B cell (primary cell): ENCODE data around the gene FMN1. TPM values are rescaled to one million over a fixed set of nuclear protein-coding genes. Genes with fewer than 3 reads are reported as not detected.

Source experiments
- ATAC-seq: fragments of 200-7000 bp; cut with Tn5 transposase; one replicate; pipeline ENCODE4 v1.10.0; 2021; ENCODE audit warnings: low read depth, mild to moderate bottlenecking, moderate number of reproducible peaks, moderate library complexity
- CTCF ChIA-PET: fragments of 350-600 bp; sonication (Branson Sonifier 250); formaldehyde crosslinking; loops from one replicate; lab custom pipeline; 2021; ENCODE audit warnings: antibody characterized with exemption, inconsistent platforms; lab: Charles Lee
- POLR2A ChIA-PET: fragments of 350-600 bp; sonication (Branson Sonifier 250); formaldehyde crosslinking; loops from one replicate; lab custom pipeline; 2021; ENCODE audit warnings: antibody characterized with exemption; lab: Charles Lee
- DNase-seq: peaks from one replicate; pipeline ENCODE4 v3.0.0; 2013
- H2AFZ ChIP-seq: 2 replicates; pipeline ENCODE4 v1.6.1; 2012; ENCODE audit warnings: mild to moderate bottlenecking, low read depth, low read length; ENCODE audit not compliant: insufficient read depth, poor library complexity, severe bottlenecking
- H3K27ac ChIP-seq, 2 donors: 1 replicate in 1 of 2; 2 replicates in 1 of 2; pipeline ENCODE4 v1.5.1; 2012 to 2013; ENCODE audit warnings: low read length in 2 of 2, mild to moderate bottlenecking in 2 of 2, moderate library complexity in 1 of 2
- H3K27me3 ChIP-seq, 4 experiments: fragments of 200-600 bp in 1 of 4; sonication (generic) in 1 of 4; replicated peaks in 1 of 4; 1 replicate in 2 of 4; 2 replicates in 2 of 4; pipeline versions ENCODE4 v1.6.1 to v1.7.0; 2013 to 2016; ENCODE audit warnings: low read length in 3 of 4, mild to moderate bottlenecking in 2 of 4, mixed read lengths in 1 of 4, moderate library complexity in 1 of 4; ENCODE audit not compliant: insufficient read depth in 4 of 4, control insufficient read depth in 3 of 4; ENCODE audit errors: control extremely low read depth in 1 of 4
- H3K36me3 ChIP-seq, 2 experiments: replicated peaks in 1 of 2; 1 replicate in 1 of 2; 2 replicates in 1 of 2; pipeline versions ENCODE4 v1.6.1 to v1.7.1; 2013; ENCODE audit warnings: low read length in 1 of 2; ENCODE audit not compliant: insufficient read depth in 2 of 2, control insufficient read depth in 1 of 2; ENCODE audit errors: control extremely low read depth in 1 of 2, extremely low read depth in 1 of 2
- H3K4me1 ChIP-seq, 2 donors: fragments of 200-600 bp in 1 of 2; sonication (generic) in 1 of 2; 1 replicate in 1 of 2; 2 replicates in 1 of 2; pipeline versions ENCODE4 v1.5.1 to v1.6.1; 2013 to 2017; ENCODE audit warnings: low read length in 2 of 2; ENCODE audit not compliant: control insufficient read depth in 2 of 2, insufficient read depth in 2 of 2
- H3K4me2 ChIP-seq: replicated peaks from 2 replicates; pipeline ENCODE3; 2012; ENCODE audit warnings: mild to moderate bottlenecking, low read depth, low read length; ENCODE audit not compliant: poor library complexity, severe bottlenecking
- H3K4me3 ChIP-seq, 5 experiments: fragments of 200-600 bp in 1 of 5; sonication (generic) in 1 of 5; 1 replicate in 3 of 5; 2 replicates in 2 of 5; pipeline versions ENCODE4 v1.5.1 to v1.7.0; 2011 to 2016; ENCODE audit warnings: low read length in 4 of 5, mild to moderate bottlenecking in 4 of 5, low read depth in 2 of 5, control low read depth in 1 of 5, moderate library complexity in 1 of 5; ENCODE audit not compliant: insufficient read depth in 1 of 5; ENCODE audit errors: control extremely low read depth in 1 of 5, extremely low read depth in 1 of 5
- H3K79me2 ChIP-seq: fragments of 200-600 bp; sonication (generic); one replicate; pipeline ENCODE4 v1.6.0; 2016; ENCODE audit warnings: low read length; ENCODE audit not compliant: control insufficient read depth, insufficient read depth
- H3K9ac ChIP-seq: fragments of 200-600 bp; sonication (generic); 2 replicates; pipeline ENCODE4 v1.6.1; 2017; ENCODE audit warnings: mild to moderate bottlenecking, low read length, moderate library complexity
- H3K9me3 ChIP-seq, 3 donors: one replicate each; pipeline versions ENCODE4 v1.6.1 to v1.7.1; 2013; ENCODE audit warnings: low read length in 2 of 3; ENCODE audit not compliant: control insufficient read depth in 2 of 3, insufficient read depth in 1 of 3; ENCODE audit errors: control extremely low read depth in 1 of 3
- H4K20me1 ChIP-seq: 2 replicates; pipeline ENCODE4 v1.6.0; 2012; ENCODE audit warnings: mild to moderate bottlenecking, low read length; ENCODE audit not compliant: insufficient read depth, control insufficient read depth, poor library complexity, severe bottlenecking
- H3K27ac Mint-ChIP-seq: one replicate; pipeline ENCODE4 v1.8.0; 2021; ENCODE audit warnings: mixed read lengths
- H3K27me3 Mint-ChIP-seq: one replicate; pipeline ENCODE4 v1.8.0; 2021; ENCODE audit warnings: mixed read lengths
- H3K4me1 Mint-ChIP-seq: one replicate; pipeline ENCODE4 v1.8.0; 2021; ENCODE audit warnings: mixed read lengths
- H3K4me3 Mint-ChIP-seq: one replicate; pipeline ENCODE4 v1.8.0; 2021; ENCODE audit warnings: mixed read lengths
- H3K9me3 Mint-ChIP-seq: one replicate; pipeline ENCODE4 v1.8.0; 2022; ENCODE audit warnings: mixed read lengths; ENCODE audit not compliant: insufficient read depth
- CTCF ChIP-seq: fragments of 200-600 bp; IDR thresholded peaks from one replicate; pipeline ENCODE4 v1.8.0; 2022; ENCODE audit warnings: antibody characterized with exemption, mild to moderate bottlenecking
- EZH2 ChIP-seq: IDR thresholded peaks from 2 replicates; pipeline ENCODE4 v1.6.1; 2012; ENCODE audit warnings: borderline replicate concordance, low read depth, mild to moderate bottlenecking, moderate library complexity, low read length; ENCODE audit not compliant: insufficient read depth, poor library complexity, severe bottlenecking
- WGBS: methylation state at CpG from one replicate; pipeline ENCODE4 v1.1.5; 2013; ENCODE audit warnings: missing lambda C conversion rate; ENCODE audit not compliant: insufficient coverage; 5-methylcytosine and 5-hydroxymethylcytosine counted together
- intact Hi-C: fragments of 100-400 bp; cut with micrococcal nuclease; formaldehyde crosslinking; loops from one replicate; pipeline ENCODE4 v1.10.0; 2022
- polyA plus RNA-seq: library from polyadenylated mRNA; depleted of rRNA; stranded (reverse); fragments of >200 nt; gene quantifications from 2 replicates; pipeline ENCODE4 v1.2.3, GENCODE V29; 2012
- total RNA-seq, 2 donors: library from RNA; stranded (reverse); fragments of 120-200 nt in 1 of 2; gene quantifications; 1 replicate in 1 of 2; 2 replicates in 1 of 2; pipeline versions ENCODE4 v1.2.3 to v1.2.4, GENCODE V29; 2013 to 2022

Gene FMN1
- total and polyA plus RNA-seq, 2 donors (not counting 1 experiment from before 2014, with no cell fraction given): 0.21 to 0.96 TPM

GRCh38 chr15:33078607-33079006, 115.9 kb downstream of the FMN1 start:
- Mint-ChIP-seq H3K4me3 (no peak overlapping the region), H3K27ac (no peak overlapping the region), H3K9me3 (no peaks in the 10 kb centered on the region), H3K27me3 (peaks cover 6% of the 10 kb centered on the region), H3K4me1 (no peaks in the 10 kb centered on the region)
- Histone ChIP-seq H3K79me2 (no peaks in the 10 kb centered on the region), H3K27ac (no peak overlapping the region), H3K9ac (no peak overlapping the region), H3K36me3 (no peaks in the 10 kb centered on the region), H3K4me1 (no peaks in the 10 kb centered on the region), H3K27me3 (peaks cover 0 to 5% (median 0%) of the 10 kb centered on the region in 4 experiments), H2AFZ (no peak overlapping the region), H3K9me3 (no peaks in the 10 kb centered on the region), H3K4me2 (no peak overlapping the region), H4K20me1 (no peaks in the 10 kb centered on the region), H3K4me3 (no peak overlapping the region)
- intact Hi-C loops: no loop called here
- 100% methylated on average over 2 of the region's 2 CpGs for WGBS
- ChIA-PET CTCF (no interaction called here), POLR2A (no interaction called here)
- TF ChIP-seq CTCF (no peak), EZH2 (no peak)
- ATAC-seq (no peak), DNase-seq (no peak)

GRCh38 chr15:33076937-33077336, 117.6 kb downstream of the FMN1 start:
- Histone ChIP-seq H2AFZ (no peak overlapping the region), H3K9ac (no peak overlapping the region), H3K4me1 (no peaks in the 10 kb centered on the region), H3K9me3 (no peaks in the 10 kb centered on the region), H3K4me2 (no peak overlapping the region), H3K27ac (no peak overlapping the region), H3K4me3 (no peak overlapping the region), H4K20me1 (no peaks in the 10 kb centered on the region), H3K36me3 (no peaks in the 10 kb centered on the region), H3K79me2 (no peaks in the 10 kb centered on the region), H3K27me3 (peaks cover 0 to 5% (median 0%) of the 10 kb centered on the region in 4 experiments)
- TF ChIP-seq EZH2 (no peak), CTCF (no peak)
- H3K4me1 Mint-ChIP-seq: no peaks in the 10 kb centered on the region
- H3K27me3 Mint-ChIP-seq: peaks cover 11% of the 10 kb centered on the region
- H3K9me3 Mint-ChIP-seq: no peaks in the 10 kb centered on the region
- POLR2A ChIA-PET: no interaction called here
- WGBS: 57% methylated on average over 4 of the region's 7 CpGs
- H3K4me3 Mint-ChIP-seq: no peak overlapping the region
- CTCF ChIA-PET: no interaction called here
- DNase-seq: no peak
- no peak overlapping the region for H3K27ac Mint-ChIP-seq
- no peak for ATAC-seq
- intact Hi-C loops: no loop called here
